ENCODE measurements around the gene ATF5. TPM values are rescaled to one million over a fixed set of nuclear protein-coding genes. Genes with fewer than 3 reads are reported as not detected.

ATF5 gene
- polyA plus RNA-seq, 3 donors: 5.8 to 22.1 (median 6.0) TPM

DNA sequence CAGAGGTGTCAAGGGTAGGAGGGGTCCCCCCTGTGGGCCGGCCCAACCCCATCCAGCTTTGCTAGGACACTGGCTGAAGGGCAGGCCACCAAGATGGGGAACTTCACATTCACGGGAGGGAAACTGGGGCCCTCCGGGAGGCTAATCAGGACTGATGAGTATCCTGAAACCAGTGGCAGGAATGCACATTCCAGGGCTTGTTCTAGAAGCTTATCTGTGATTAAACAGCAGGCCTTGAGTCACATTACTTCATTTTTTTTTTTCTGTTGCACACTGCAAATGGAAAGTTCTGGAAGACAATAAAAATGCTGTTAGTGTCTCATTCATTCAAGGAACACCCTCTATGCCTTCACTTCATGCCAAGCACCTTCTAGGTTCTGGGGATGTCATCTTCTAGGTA, 47.5 kb downstream of the ATF5 start:
- TF ChIP-seq, protein P1, sequence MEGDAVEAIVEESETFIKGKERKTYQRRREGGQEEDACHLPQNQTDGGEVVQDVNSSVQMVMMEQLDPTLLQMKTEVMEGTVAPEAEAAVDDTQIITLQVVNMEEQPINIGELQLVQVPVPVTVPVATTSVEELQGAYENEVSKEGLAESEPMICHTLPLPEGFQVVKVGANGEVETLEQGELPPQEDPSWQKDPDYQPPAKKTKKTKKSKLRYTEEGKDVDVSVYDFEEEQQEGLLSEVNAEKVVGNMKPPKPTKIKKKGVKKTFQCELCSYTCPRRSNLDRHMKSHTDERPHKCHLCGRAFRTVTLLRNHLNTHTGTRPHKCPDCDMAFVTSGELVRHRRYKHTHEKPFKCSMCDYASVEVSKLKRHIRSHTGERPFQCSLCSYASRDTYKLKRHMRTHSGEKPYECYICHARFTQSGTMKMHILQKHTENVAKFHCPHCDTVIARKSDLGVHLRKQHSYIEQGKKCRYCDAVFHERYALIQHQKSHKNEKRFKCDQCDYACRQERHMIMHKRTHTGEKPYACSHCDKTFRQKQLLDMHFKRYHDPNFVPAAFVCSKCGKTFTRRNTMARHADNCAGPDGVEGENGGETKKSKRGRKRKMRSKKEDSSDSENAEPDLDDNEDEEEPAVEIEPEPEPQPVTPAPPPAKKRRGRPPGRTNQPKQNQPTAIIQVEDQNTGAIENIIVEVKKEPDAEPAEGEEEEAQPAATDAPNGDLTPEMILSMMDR (IDR thresholded peaks at IDR 0.05): no peak
- no peak for DNase-seq
- H3K79me2 ChIP-seq (ENCODE audit: insufficient read depth, low read length): no peaks in the 10 kb centered on the region
- Mint-ChIP-seq H3K36me3 (peaks cover 73 to 81% of the 10 kb centered on the region in 2 donors), H3K4me3 (no peak overlapping the region), H3K27me3 (ENCODE audit: low read depth in 3 of 3) (peaks cover 1 to 10% (median 6%) of the 10 kb centered on the region in 3 donors), H3K27ac (peak overlapping the region in 1 of 7 donors; percentile 65), H3K9me3 (peaks cover 0 to 4% (median 0%) of the 10 kb centered on the region in 7 donors), H3K4me1 (peaks cover 22% of the 10 kb centered on the region)
- peaks cover 43% of the 10 kb centered on the region for H4K20me1 ChIP-seq (ENCODE audit: insufficient read depth, low read length)
- 100% methylated on average over 2 of the region's 3 CpGs for WGBS (ENCODE audit: insufficient coverage)
- peaks cover 51 to 76% of the 10 kb centered on the region in 2 donors for H3K36me3 ChIP-seq (replicated peaks in 1 of 2; ENCODE audit: control insufficient read depth in 1 of 2, insufficient read depth in 2 of 2, low read length in 2 of 2)
- H3K27ac ChIP-seq (ENCODE audit: low read depth in 1 of 2, low read length in 2 of 2): no peak overlapping the region
- no peak overlapping the region for H3K9ac ChIP-seq (ENCODE audit: insufficient read depth, low read length, poor library complexity, severe bottlenecking)
- intact Hi-C loops (cut with micrococcal nuclease): no loop called here
- H3K27me3 ChIP-seq (ENCODE audit: control insufficient read depth in 2 of 2, insufficient read depth in 2 of 2, low read length in 2 of 2): no peaks in the 10 kb centered on the region
- H3K4me1 ChIP-seq (ENCODE audit: control insufficient read depth in 1 of 2, insufficient read depth in 2 of 2, low read length in 2 of 2): peaks cover 28 to 33% of the 10 kb centered on the region in 2 donors
- H3K4me2 ChIP-seq (replicated peaks; ENCODE audit: extremely low read depth, low read length, poor library complexity, severe bottlenecking): no peak overlapping the region
- H3K4me3 ChIP-seq (replicated peaks in 1 of 3; ENCODE audit: low read depth in 2 of 3, low read length in 3 of 3): no peak overlapping the region
- H2AFZ ChIP-seq (ENCODE audit: insufficient read depth, low read depth, low read length, poor library complexity, severe bottlenecking): no peak overlapping the region
- H3K9me3 ChIP-seq (replicated peaks in 1 of 2; ENCODE audit: control insufficient read depth in 1 of 2, insufficient read depth in 1 of 2, low read length in 2 of 2): no peaks in the 10 kb centered on the region

GRCh38 chr19:49977076-49977475, 48.1 kb downstream of the ATF5 start:
- no peaks in the 10 kb centered on the region for H3K79me2 ChIP-seq (ENCODE audit: insufficient read depth, low read length)
- H3K36me3 Mint-ChIP-seq: peaks cover 78 to 86% of the 10 kb centered on the region in 2 donors
- H3K4me1 Mint-ChIP-seq: peaks cover 22% of the 10 kb centered on the region
- peaks cover 38% of the 10 kb centered on the region for H4K20me1 ChIP-seq (ENCODE audit: insufficient read depth, low read length)
- H3K27me3 Mint-ChIP-seq (ENCODE audit: low read depth in 3 of 3): peaks cover 1 to 7% (median 6%) of the 10 kb centered on the region in 3 donors
- no peak overlapping the region for H3K27ac ChIP-seq (ENCODE audit: low read depth in 1 of 2, low read length in 2 of 2)
- H3K9ac ChIP-seq (ENCODE audit: insufficient read depth, low read length, poor library complexity, severe bottlenecking): no peak overlapping the region
- no peak for DNase-seq
- no peak overlapping the region for H3K4me2 ChIP-seq (replicated peaks; ENCODE audit: extremely low read depth, low read length, poor library complexity, severe bottlenecking)
- peaks cover 0 to 4% (median 0%) of the 10 kb centered on the region in 7 donors for H3K9me3 Mint-ChIP-seq
- H3K4me1 ChIP-seq (ENCODE audit: control insufficient read depth in 1 of 2, insufficient read depth in 2 of 2, low read length in 2 of 2): peaks cover 22 to 27% of the 10 kb centered on the region in 2 donors
- no peak overlapping the region for H3K4me3 Mint-ChIP-seq
- H3K27me3 ChIP-seq (ENCODE audit: control insufficient read depth in 2 of 2, insufficient read depth in 2 of 2, low read length in 2 of 2): no peaks in the 10 kb centered on the region
- H3K4me3 ChIP-seq (replicated peaks in 1 of 3; ENCODE audit: low read depth in 2 of 3, low read length in 3 of 3): no peak overlapping the region
- H3K36me3 ChIP-seq (replicated peaks in 1 of 2; ENCODE audit: control insufficient read depth in 1 of 2, insufficient read depth in 2 of 2, low read length in 2 of 2): peaks cover 48 to 78% of the 10 kb centered on the region in 2 donors
- no peaks in the 10 kb centered on the region for H3K9me3 ChIP-seq (replicated peaks in 1 of 2; ENCODE audit: control insufficient read depth in 1 of 2, insufficient read depth in 1 of 2, low read length in 2 of 2)
- no peak overlapping the region for H2AFZ ChIP-seq (ENCODE audit: insufficient read depth, low read depth, low read length, poor library complexity, severe bottlenecking)
- TF ChIP-seq, protein P1 (IDR thresholded peaks at IDR 0.05): no peak
- H3K27ac Mint-ChIP-seq: no peak overlapping the region
- intact Hi-C loops (cut with micrococcal nuclease): no loop called here
- WGBS (ENCODE audit: insufficient coverage): 98% methylated on average over 13 of the region's 13 CpGs

All from CD14-positive monocyte (primary cell).